Activated CD8-positive, alpha-beta memory T cell treated with anti-CD3 and anti-CD28 coated beads, Interleukin-2, amount 50 U/mL, for 1 hour (primary cell): ENCODE measurements around the gene CXCR2.
A peak's percentile ranks its signal among the peaks of the same experiment; 100 is the strongest.

ENCODE experiments used
- DNase-seq: peaks from one replicate; pipeline ENCODE4 v3.0.0-alpha.2; 2020; ENCODE audit errors: extremely low read depth

Gene CXCR2

GRCh38 chr2:218186355-218186766 lies 60.5 kb downstream of the CXCR2 start:
- peak; percentile 38 for DNase-seq
